H1 (cell line): ENCODE measurements around the gene CACNA2D3. TPM values are rescaled to one million over a fixed set of nuclear protein-coding genes. Genes with fewer than 3 reads are reported as not detected.

Experiments
- CTCF ChIA-PET: fragments of 300-600 bp; sonication (Branson Sonifier 250); formaldehyde crosslinking; loops from one replicate; lab custom pipeline; 2021; ENCODE audit not compliant: partially characterized antibody; lab: Charles Lee
- POLR2A ChIA-PET: fragments of 300-600 bp; sonication (Branson Sonifier 250); formaldehyde crosslinking; loops from one replicate; lab custom pipeline; 2021; ENCODE audit warnings: inconsistent platforms; ENCODE audit not compliant: partially characterized antibody; lab: Charles Lee
- DNase-seq, 2 experiments: peaks; one replicate each; pipeline versions ENCODE4 v3.0.0 to v3.0.0-alpha.2; 2010 to 2022; ENCODE audit warnings: low spot score in 2 of 2, low read depth in 1 of 2, mixed read lengths in 1 of 2
- FAIRE-seq: peaks from 2 replicates; lab custom pipeline; 2011; peaks lifted over from hg19 to GRCh38; lab: Jason Lieb, UNC
- H2AFZ ChIP-seq: 2 replicates; pipeline ENCODE4 v1.8.1; 2012; ENCODE audit warnings: low read length, inconsistent platforms
- H2AK5ac ChIP-seq: 2 replicates; pipeline ENCODE4 v1.6.1; 2013; ENCODE audit warnings: low read depth, low read length
- H2BK120ac ChIP-seq: replicated peaks from 2 replicates; pipeline ENCODE3; 2013; ENCODE audit warnings: low read depth, low read length, inconsistent platforms
- H2BK12ac ChIP-seq: 2 replicates; pipeline ENCODE4 v1.6.1; 2013; ENCODE audit warnings: low read depth, low read length
- H2BK15ac ChIP-seq: 2 replicates; pipeline ENCODE4 v1.6.1; 2013; ENCODE audit warnings: low read length
- H2BK20ac ChIP-seq: 2 replicates; pipeline ENCODE4 v1.6.1; 2013; ENCODE audit warnings: low read length
- H2BK5ac ChIP-seq: 2 replicates; pipeline ENCODE4 v1.6.1; 2013; ENCODE audit warnings: low read depth, low read length
- H3K14ac ChIP-seq: 2 replicates; pipeline ENCODE4 v1.6.1; 2013; ENCODE audit warnings: inconsistent platforms; ENCODE audit not compliant: insufficient read length
- H3K18ac ChIP-seq: 2 replicates; pipeline ENCODE4 v1.6.1; 2013; ENCODE audit warnings: low read length; ENCODE audit errors: extremely low read depth
- H3K23ac ChIP-seq: 2 replicates; pipeline ENCODE4 v1.6.1; 2013; ENCODE audit warnings: inconsistent platforms; ENCODE audit not compliant: insufficient read length
- H3K23me2 ChIP-seq: 2 replicates; pipeline ENCODE4 v1.6.1; 2013; ENCODE audit warnings: low read depth, low read length
- H3K27ac ChIP-seq: 2 replicates; pipeline ENCODE4 v1.6.1; 2011; ENCODE audit warnings: low read depth, low read length, inconsistent platforms
- H3K27me3 ChIP-seq, 4 experiments: replicated peaks in 1 of 4; 1 replicate in 1 of 4; 2 replicates in 3 of 4; pipeline versions ENCODE4 v1.6.1 to v1.8.1; 2011 to 2013; ENCODE audit warnings: low read length in 3 of 4, mild to moderate bottlenecking in 3 of 4, inconsistent platforms in 2 of 4, mixed read lengths in 2 of 4, moderate library complexity in 1 of 4; ENCODE audit not compliant: control insufficient read depth in 3 of 4, insufficient read depth in 3 of 4; ENCODE audit errors: extremely low read depth in 1 of 4
- H3K36me3 ChIP-seq, 4 experiments: 2 replicates each; pipeline versions ENCODE4 v1.6.1 to v1.8.1; 2011 to 2013; ENCODE audit warnings: mild to moderate bottlenecking in 4 of 4, low read length in 3 of 4, moderate library complexity in 2 of 4, control low read depth in 1 of 4, inconsistent platforms in 1 of 4; ENCODE audit not compliant: insufficient read depth in 4 of 4, control insufficient read depth in 2 of 4
- H3K4ac ChIP-seq: replicated peaks from 2 replicates; pipeline ENCODE3; 2013; ENCODE audit warnings: low read length, low read depth, mixed read lengths, inconsistent platforms; ENCODE audit not compliant: insufficient read length
- H3K4me1 ChIP-seq, 4 experiments: replicated peaks in 1 of 4; 1 replicate in 1 of 4; 2 replicates in 3 of 4; pipeline versions ENCODE4 v1.6.1 to v1.8.1; 2011 to 2013; ENCODE audit warnings: low read length in 3 of 4, inconsistent platforms in 2 of 4, mixed read lengths in 1 of 4; ENCODE audit not compliant: insufficient read depth in 4 of 4, control insufficient read depth in 3 of 4
- H3K4me2 ChIP-seq, 2 experiments: 2 replicates each; pipeline versions ENCODE4 v1.6.1 to v1.8.1; 2011 to 2013; ENCODE audit warnings: low read depth in 2 of 2, low read length in 2 of 2, control low read depth in 1 of 2, inconsistent platforms in 1 of 2, mild to moderate bottlenecking in 1 of 2; ENCODE audit not compliant: insufficient read depth in 1 of 2
- H3K4me3 ChIP-seq, 4 experiments: fragments of 200-600, 300-600 bp in 1 of 4; sonication (generic), shearing (Covaris generic), sonication (Bioruptor Twin) in 1 of 4; 2 replicates each; pipeline versions ENCODE4 v1.5.1 to v1.8.1; 2011 to 2016; ENCODE audit warnings: low read length in 4 of 4, low read depth in 3 of 4, control low read depth in 2 of 4, inconsistent platforms in 2 of 4, mild to moderate bottlenecking in 2 of 4, mixed read lengths in 1 of 4, moderate library complexity in 1 of 4; ENCODE audit not compliant: insufficient read depth in 2 of 4; ENCODE audit errors: extremely low read depth in 1 of 4
- H3K56ac ChIP-seq: replicated peaks from 2 replicates; pipeline ENCODE3; 2013; ENCODE audit warnings: low read depth, mild to moderate bottlenecking, mixed read lengths, low read length, inconsistent platforms; ENCODE audit not compliant: insufficient read length
- H3K79me1 ChIP-seq: 2 replicates; pipeline ENCODE4 v1.6.1; 2013; ENCODE audit warnings: low read depth, low read length, control low read depth
- H3K79me2 ChIP-seq, 2 experiments: 2 replicates each; pipeline versions ENCODE4 v1.6.1 to v1.8.1; 2012 to 2013; ENCODE audit warnings: low read length in 2 of 2, mild to moderate bottlenecking in 2 of 2, inconsistent platforms in 1 of 2; ENCODE audit not compliant: insufficient read depth in 2 of 2, control insufficient read depth in 1 of 2
- H3K9ac ChIP-seq, 4 experiments: replicated peaks in 1 of 4; 1 replicate in 1 of 4; 2 replicates in 3 of 4; pipeline versions ENCODE4 v1.6.1 to v1.8.1; 2011 to 2013; ENCODE audit warnings: low read depth in 3 of 4, low read length in 3 of 4, control low read depth in 2 of 4, mild to moderate bottlenecking in 2 of 4, moderate library complexity in 2 of 4, inconsistent platforms in 1 of 4; ENCODE audit errors: extremely low read depth in 1 of 4
- H3K9me3 ChIP-seq, 2 experiments: 2 replicates each; pipeline versions ENCODE4 v1.6.1 to v1.8.1; 2012 to 2013; ENCODE audit warnings: mild to moderate bottlenecking in 2 of 2, moderate library complexity in 2 of 2, control low read depth in 1 of 2, inconsistent platforms in 1 of 2, low read depth in 1 of 2, low read length in 1 of 2, mixed read lengths in 1 of 2; ENCODE audit not compliant: insufficient read depth in 2 of 2
- H4K20me1 ChIP-seq, 2 experiments: replicated peaks in 1 of 2; 2 replicates each; pipeline versions ENCODE3 to v1.8.1; 2011 to 2013; ENCODE audit warnings: inconsistent platforms in 2 of 2, low read length in 2 of 2, mild to moderate bottlenecking in 1 of 2; ENCODE audit not compliant: insufficient read depth in 2 of 2, control insufficient read depth in 1 of 2
- H4K5ac ChIP-seq: 2 replicates; pipeline ENCODE4 v1.6.1; 2013; ENCODE audit warnings: low read length, low read depth, mixed read lengths, inconsistent platforms; ENCODE audit not compliant: insufficient read length
- H4K8ac ChIP-seq: 2 replicates; pipeline ENCODE4 v1.8.0; 2013; ENCODE audit warnings: mild to moderate bottlenecking, moderate library complexity, low read length, inconsistent platforms; ENCODE audit not compliant: insufficient read depth; ENCODE audit errors: extremely low read depth
- H4K91ac ChIP-seq: replicated peaks from 2 replicates; pipeline ENCODE3; 2013; ENCODE audit warnings: low read length, mixed read lengths, inconsistent platforms; ENCODE audit not compliant: insufficient read length
- CREB1 ChIP-seq: IDR thresholded peaks from 2 replicates; pipeline ENCODE4 v1.6.1; 2012; ENCODE audit warnings: inconsistent platforms
- EGR1 ChIP-seq: IDR thresholded peaks from 2 replicates; pipeline ENCODE4 v1.6.1; 2011; ENCODE audit warnings: low read depth, low read length, borderline replicate concordance
- JUND ChIP-seq: IDR thresholded peaks from 2 replicates; pipeline ENCODE4 v1.6.1; 2011; ENCODE audit warnings: mild to moderate bottlenecking, improper control_type of control experiment, low read length
- POLR2AphosphoS5 ChIP-seq: IDR thresholded peaks from 2 replicates; pipeline ENCODE4 v1.6.1; 2011; ENCODE audit warnings: low read depth, low read length
- RFX5 ChIP-seq: IDR thresholded peaks from 2 replicates; pipeline ENCODE4 v1.6.1; 2011; ENCODE audit warnings: low read depth, low read length, improper control_type of control experiment, borderline replicate concordance
- SUZ12 ChIP-seq: fragments of 200-600 bp; sonication (generic); IDR thresholded peaks from 2 replicates; pipeline ENCODE4 v1.6.1; 2012; ENCODE audit warnings: mild to moderate bottlenecking, inconsistent platforms, low read length, moderate library complexity, mixed read lengths
- WGBS, 2 experiments: shearing (Covaris generic) in 1 of 2; methylation state at CpG; one replicate each; pipeline versions ENCODE4 v1.1.6 to v1.1.7; 2013 to 2015; ENCODE audit warnings: low lambda C conversion rate in 2 of 2, mixed read lengths in 2 of 2, inconsistent platforms in 1 of 2, low coverage in 1 of 2, missing lambda C conversion rate in 1 of 2; ENCODE audit not compliant: insufficient replicate concordance in 2 of 2, insufficient coverage in 1 of 2, insufficient read length in 1 of 2; ENCODE audit errors: extremely low coverage in 1 of 2, missing lambda C conversion rate in 1 of 2; 5-methylcytosine and 5-hydroxymethylcytosine counted together
- polyA plus RNA-seq, 7 experiments: library from polyadenylated mRNA; depleted of rRNA in 3 of 7; stranded (reverse) in 5 of 7; unstranded in 2 of 7; fragments of >200 nt in 5 of 7; fragments of 200-250 nt in 2 of 7; gene quantifications; 1 replicate in 5 of 7; 2 replicates in 1 of 7; 4 replicates in 1 of 7; pipeline versions ENCODE4 v1.2.1 to v1.2.3, GENCODE V29; 2011 to 2013; ENCODE audit warnings: missing spikeins in 2 of 7, mixed read lengths in 2 of 7
- total RNA-seq: library from RNA; stranded (reverse); fragmentation: NEBNext Ultra II Directional; extraction: Animal tissue kit (Norgen Biotek cat#: 25700); gene quantifications from 2 replicates; pipeline ENCODE4 v1.2.1, GENCODE V29; 2021

Gene CACNA2D3
- total and polyA plus RNA-seq, 2 of the 8 experiments (the other 6 are each of a cell fraction or from before 2014, with no cell fraction given), result 1.5 to 1.8 TPM

DNA sequence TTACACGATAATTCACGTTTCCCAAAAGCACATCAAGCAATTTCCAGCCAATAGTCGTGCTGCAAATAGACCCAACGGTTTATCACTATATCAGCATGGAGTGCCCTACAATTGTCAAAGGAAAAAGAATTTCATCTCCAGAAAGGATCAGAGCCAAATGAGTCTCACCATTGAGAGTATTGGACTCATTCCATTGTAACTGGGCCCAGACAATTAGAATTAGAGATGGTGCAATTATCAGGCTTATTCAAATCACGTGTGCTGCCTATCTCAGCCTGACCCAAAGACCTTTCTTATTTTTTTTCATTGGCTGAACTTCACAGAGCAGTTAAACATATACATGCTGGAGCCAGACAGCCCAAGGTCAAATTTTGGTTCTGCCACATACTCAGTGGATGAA is 892.6 kb downstream of the CACNA2D3 start:
- H2BK120ac ChIP-seq, result no peak overlapping the region
- no peak overlapping the region for H4K8ac ChIP-seq
- H2BK12ac ChIP-seq, result no peak overlapping the region
- H3K14ac ChIP-seq, result no peak overlapping the region
- no peak overlapping the region for H3K4me3 ChIP-seq
- ChIA-PET CTCF (interaction anchor here (1.1 kb wide), 1 partner anchor 47 kb away, joined by 3 read pairs; no protein-coding TSS in a partner anchor), POLR2A (no interaction called here)
- no peaks in the 10 kb centered on the region for H3K27me3 ChIP-seq
- no peak overlapping the region for H2BK20ac ChIP-seq
- FAIRE-seq (no peak), DNase-seq (no peak)
- no peaks in the 10 kb centered on the region for H3K79me2 ChIP-seq
- no peak overlapping the region for H3K18ac ChIP-seq
- H3K23ac ChIP-seq, result no peak overlapping the region
- no peak overlapping the region for H2BK15ac ChIP-seq
- no peak overlapping the region for H4K91ac ChIP-seq
- no peak overlapping the region for H2BK5ac ChIP-seq
- no peaks in the 10 kb centered on the region for H3K23me2 ChIP-seq
- H3K79me1 ChIP-seq, result no peaks in the 10 kb centered on the region
- H3K4me2 ChIP-seq, result no peak overlapping the region
- H4K5ac ChIP-seq, result no peak overlapping the region
- WGBS, 2 experiments, result 86% methylated on average over 5 of the region's 5 CpGs; no CpG with 5 or more reads in 1 of the 2 experiments
- no peak overlapping the region for H3K9ac ChIP-seq
- H3K36me3 ChIP-seq, result no peaks in the 10 kb centered on the region
- no peak overlapping the region for H3K4ac ChIP-seq
- H3K9me3 ChIP-seq, result no peaks in the 10 kb centered on the region
- H2AFZ ChIP-seq, result no peak overlapping the region
- no peak overlapping the region for H3K27ac ChIP-seq
- H4K20me1 ChIP-seq, result no peaks in the 10 kb centered on the region
- H3K56ac ChIP-seq, result no peak overlapping the region
- no peak overlapping the region for H2AK5ac ChIP-seq
- H3K4me1 ChIP-seq, result peaks cover 0 to 6% (median 2%) of the 10 kb centered on the region in 4 experiments; a peak in 2 of 7 replicates
- TF ChIP-seq CREB1 (no peak), RFX5 (no peak), EGR1 (no peak), JUND (no peak), POLR2AphosphoS5 (no peak), SUZ12 (no peak)
